MM.1S (cell line): Measurements from ENCODE around the gene MEGF6.

Experiments
- DNase-seq: peaks from one replicate; pipeline ENCODE4 v3.0.0-alpha.2; 2015
- H2AFZ ChIP-seq: fragments of 300-600 bp; sonication (generic); 2 replicates; pipeline ENCODE4 v1.6.0; 2016; ENCODE audit warnings: antibody characterized with exemption, low read length
- H3F3A ChIP-seq: fragments of 300-600 bp; sonication (generic); 2 replicates; pipeline ENCODE4 v1.6.1; 2016; ENCODE audit warnings: mild to moderate bottlenecking, antibody characterized with exemption, low read length, moderate library complexity, mixed read lengths; ENCODE audit not compliant: insufficient read depth
- H3K27ac ChIP-seq: fragments of 300-600 bp; sonication (generic); 2 replicates; pipeline ENCODE4 v1.5.1; 2016; ENCODE audit warnings: mild to moderate bottlenecking, low read length
- H3K27me3 ChIP-seq: fragments of 300-600 bp; sonication (generic); replicated peaks from 2 replicates; pipeline ENCODE4 v1.6.0; 2016; ENCODE audit warnings: low read length; ENCODE audit not compliant: insufficient read depth
- H3K36me3 ChIP-seq: fragments of 300-600 bp; sonication (generic); replicated peaks from 2 replicates; pipeline ENCODE4 v1.6.1; 2016; ENCODE audit warnings: mild to moderate bottlenecking, low read length, mixed read lengths; ENCODE audit not compliant: insufficient read depth
- H3K4me1 ChIP-seq: fragments of 300-600 bp; sonication (generic); 2 replicates; pipeline ENCODE4 v1.6.1; 2016; ENCODE audit warnings: low read length, mixed read lengths
- H3K4me2 ChIP-seq: fragments of 300-600 bp; sonication (generic); 2 replicates; pipeline ENCODE4 v1.6.0; 2016; ENCODE audit warnings: low read depth, low read length
- H3K4me3 ChIP-seq: fragments of 300-600 bp; sonication (generic); 2 replicates; pipeline ENCODE4 v1.5.1; 2016; ENCODE audit warnings: low read length, mixed read lengths
- H3K79me2 ChIP-seq: fragments of 300-600 bp; sonication (generic); 2 replicates; pipeline ENCODE4 v1.6.1; 2016; ENCODE audit warnings: mixed run types, low read length, mixed read lengths
- H3K9ac ChIP-seq: fragments of 300-600 bp; sonication (generic); 2 replicates; pipeline ENCODE4 v1.6.1; 2016; ENCODE audit warnings: low read length, mixed read lengths
- H3K9me2 ChIP-seq: fragments of 300-600 bp; sonication (generic); replicated peaks from 2 replicates; pipeline ENCODE4 v1.6.1; 2016; ENCODE audit warnings: mild to moderate bottlenecking, low read length, mixed read lengths; ENCODE audit not compliant: insufficient read depth
- H3K9me3 ChIP-seq: fragments of 300-600 bp; sonication (generic); replicated peaks from 2 replicates; pipeline ENCODE4 v1.6.1; 2016; ENCODE audit warnings: mild to moderate bottlenecking, low read length, mixed read lengths; ENCODE audit not compliant: insufficient read depth
- H4K20me1 ChIP-seq: fragments of 300-600 bp; sonication (generic); 2 replicates; pipeline ENCODE4 v1.6.1; 2016; ENCODE audit warnings: mild to moderate bottlenecking, low read length, moderate library complexity, mixed read lengths; ENCODE audit not compliant: insufficient read depth
- CTCF ChIP-seq: fragments of 300-600 bp; sonication (generic); IDR thresholded peaks from 2 replicates; pipeline ENCODE4 v1.5.1; 2016; ENCODE audit warnings: antibody characterized with exemption, low read length, mixed read lengths
- EZH2 ChIP-seq: fragments of 300-600 bp; sonication (generic); optimal IDR thresholded peaks from 2 replicates; pipeline ENCODE3; 2017; ENCODE audit warnings: low read depth, mild to moderate bottlenecking, antibody characterized with exemption, low read length, mixed read lengths
- EZH2phosphoT487 ChIP-seq: fragments of 300-600 bp; sonication (generic); IDR thresholded peaks from 2 replicates; pipeline ENCODE4 v1.6.1; 2018; ENCODE audit warnings: antibody characterized with exemption, low read length

MEGF6 gene

GRCh38 chr1:3556336-3556735 lies 55.0 kb downstream of the MEGF6 start:
- Histone ChIP-seq H2AFZ (no peak overlapping the region), H3K27me3 (peaks cover 98% of the 10 kb centered on the region), H3K4me3 (no peak overlapping the region), H4K20me1 (no peaks in the 10 kb centered on the region), H3K9me3 (no peaks in the 10 kb centered on the region), H3K27ac (no peak overlapping the region), H3K79me2 (no peaks in the 10 kb centered on the region), H3K4me2 (no peak overlapping the region), H3K9me2 (no peaks in the 10 kb centered on the region), H3F3A (no peaks in the 10 kb centered on the region), H3K36me3 (no peaks in the 10 kb centered on the region), H3K9ac (no peak overlapping the region), H3K4me1 (no peaks in the 10 kb centered on the region)
- TF ChIP-seq EZH2 = no peak
- DNase-seq = no peak

- no peaks in the 10 kb centered on the region for H3K79me2 ChIP-seq
- H3K9me3 ChIP-seq = no peaks in the 10 kb centered on the region
- TF ChIP-seq CTCF (no peak), EZH2phosphoT487 (no peak), EZH2 (no peak)
- H2AFZ ChIP-seq = no peak overlapping the region
- peaks cover 98% of the 10 kb centered on the region for H3K27me3 ChIP-seq
- H3K4me1 ChIP-seq = no peaks in the 10 kb centered on the region
- H3K36me3 ChIP-seq = no peaks in the 10 kb centered on the region
- no peaks in the 10 kb centered on the region for H3F3A ChIP-seq
- H3K27ac ChIP-seq = no peak overlapping the region
- H3K9me2 ChIP-seq = no peaks in the 10 kb centered on the region
- no peak overlapping the region for H3K4me2 ChIP-seq
- no peak overlapping the region for H3K4me3 ChIP-seq
- DNase-seq = no peak
- no peak overlapping the region for H3K9ac ChIP-seq
- no peaks in the 10 kb centered on the region for H4K20me1 ChIP-seq
Observed at GRCh38 chr1:3555131-3555920, 56.0 kb downstream of the MEGF6 start.

- Histone ChIP-seq H3K9me2 (no peaks in the 10 kb centered on the region), H3K36me3 (no peaks in the 10 kb centered on the region), H3K79me2 (no peaks in the 10 kb centered on the region), H3K4me2 (no peak overlapping the region), H3K27me3 (peaks cover 98% of the 10 kb centered on the region), H3F3A (no peaks in the 10 kb centered on the region), H3K9me3 (no peaks in the 10 kb centered on the region), H2AFZ (no peak overlapping the region), H3K4me1 (no peaks in the 10 kb centered on the region), H3K4me3 (no peak overlapping the region), H4K20me1 (no peaks in the 10 kb centered on the region), H3K9ac (no peak overlapping the region), H3K27ac (no peak overlapping the region)
- TF ChIP-seq EZH2 (no peak), EZH2phosphoT487 (no peak), CTCF (no peak)
- DNase-seq = no peak
Observed at GRCh38 chr1:3553940-3554223, 57.4 kb downstream of the MEGF6 start.

GRCh38 chr1:3553166-3553939 lies 58.0 kb downstream of the MEGF6 start:
- H3F3A ChIP-seq = no peaks in the 10 kb centered on the region
- H3K9me2 ChIP-seq = no peaks in the 10 kb centered on the region
- H3K9ac ChIP-seq = no peak overlapping the region
- no peak overlapping the region for H3K27ac ChIP-seq
- no peaks in the 10 kb centered on the region for H3K9me3 ChIP-seq
- DNase-seq = no peak
- peaks cover 98% of the 10 kb centered on the region for H3K27me3 ChIP-seq
- no peaks in the 10 kb centered on the region for H3K79me2 ChIP-seq
- no peak overlapping the region for H2AFZ ChIP-seq
- no peaks in the 10 kb centered on the region for H3K4me1 ChIP-seq
- H3K4me3 ChIP-seq = no peak overlapping the region
- no peaks in the 10 kb centered on the region for H3K36me3 ChIP-seq
- no peak overlapping the region for H3K4me2 ChIP-seq
- H4K20me1 ChIP-seq = no peaks in the 10 kb centered on the region
- TF ChIP-seq EZH2 = no peak
- TF ChIP-seq EZH2phosphoT487 = no peak
- no peak for TF ChIP-seq CTCF
